ENCODE data around the gene PIAS4. TPM values are rescaled to one million over a fixed set of nuclear protein-coding genes. Genes with fewer than 3 reads are reported as not detected.

Gene PIAS4
- total and polyA plus RNA-seq, 2 of the 13 experiments (the other 11 are each of a cell fraction or from before 2014, with no cell fraction given): 9.0 to 20.1 TPM

DNA sequence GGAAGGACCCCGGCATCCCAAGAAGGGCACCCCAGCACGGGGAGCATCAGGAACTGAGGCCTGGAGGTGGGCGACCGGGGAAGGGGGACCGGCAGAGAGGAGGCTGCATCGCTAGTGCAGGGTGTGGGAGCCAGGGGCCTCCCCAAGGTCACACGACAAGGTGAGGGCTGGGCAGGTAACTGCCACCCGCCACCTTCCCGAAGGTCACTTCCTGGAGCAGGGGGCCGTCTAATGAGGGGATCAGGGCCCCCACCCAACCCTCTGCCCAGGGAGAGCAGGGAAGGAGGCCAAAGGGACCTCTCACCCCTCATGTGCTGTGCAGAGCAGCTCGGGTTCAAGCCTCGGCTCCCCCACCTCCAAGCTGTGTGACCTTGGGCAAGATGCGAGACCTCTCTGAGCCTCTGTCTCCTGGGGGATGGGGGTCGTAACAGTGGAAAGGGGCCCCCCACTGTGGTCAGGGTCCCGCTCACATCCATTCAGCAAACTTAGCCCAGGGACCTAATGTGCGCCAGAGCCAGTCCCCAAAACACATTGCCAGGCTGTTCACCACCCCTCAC lies 53.2 kb downstream of the PIAS4 start (continued):
- TF ChIP-seq ZNF598 (CRISPR knock-in tag; IDR thresholded peaks at IDR 0.05; ENCODE audit: borderline replicate concordance): no peak
- TF ChIP-seq, protein P1, sequence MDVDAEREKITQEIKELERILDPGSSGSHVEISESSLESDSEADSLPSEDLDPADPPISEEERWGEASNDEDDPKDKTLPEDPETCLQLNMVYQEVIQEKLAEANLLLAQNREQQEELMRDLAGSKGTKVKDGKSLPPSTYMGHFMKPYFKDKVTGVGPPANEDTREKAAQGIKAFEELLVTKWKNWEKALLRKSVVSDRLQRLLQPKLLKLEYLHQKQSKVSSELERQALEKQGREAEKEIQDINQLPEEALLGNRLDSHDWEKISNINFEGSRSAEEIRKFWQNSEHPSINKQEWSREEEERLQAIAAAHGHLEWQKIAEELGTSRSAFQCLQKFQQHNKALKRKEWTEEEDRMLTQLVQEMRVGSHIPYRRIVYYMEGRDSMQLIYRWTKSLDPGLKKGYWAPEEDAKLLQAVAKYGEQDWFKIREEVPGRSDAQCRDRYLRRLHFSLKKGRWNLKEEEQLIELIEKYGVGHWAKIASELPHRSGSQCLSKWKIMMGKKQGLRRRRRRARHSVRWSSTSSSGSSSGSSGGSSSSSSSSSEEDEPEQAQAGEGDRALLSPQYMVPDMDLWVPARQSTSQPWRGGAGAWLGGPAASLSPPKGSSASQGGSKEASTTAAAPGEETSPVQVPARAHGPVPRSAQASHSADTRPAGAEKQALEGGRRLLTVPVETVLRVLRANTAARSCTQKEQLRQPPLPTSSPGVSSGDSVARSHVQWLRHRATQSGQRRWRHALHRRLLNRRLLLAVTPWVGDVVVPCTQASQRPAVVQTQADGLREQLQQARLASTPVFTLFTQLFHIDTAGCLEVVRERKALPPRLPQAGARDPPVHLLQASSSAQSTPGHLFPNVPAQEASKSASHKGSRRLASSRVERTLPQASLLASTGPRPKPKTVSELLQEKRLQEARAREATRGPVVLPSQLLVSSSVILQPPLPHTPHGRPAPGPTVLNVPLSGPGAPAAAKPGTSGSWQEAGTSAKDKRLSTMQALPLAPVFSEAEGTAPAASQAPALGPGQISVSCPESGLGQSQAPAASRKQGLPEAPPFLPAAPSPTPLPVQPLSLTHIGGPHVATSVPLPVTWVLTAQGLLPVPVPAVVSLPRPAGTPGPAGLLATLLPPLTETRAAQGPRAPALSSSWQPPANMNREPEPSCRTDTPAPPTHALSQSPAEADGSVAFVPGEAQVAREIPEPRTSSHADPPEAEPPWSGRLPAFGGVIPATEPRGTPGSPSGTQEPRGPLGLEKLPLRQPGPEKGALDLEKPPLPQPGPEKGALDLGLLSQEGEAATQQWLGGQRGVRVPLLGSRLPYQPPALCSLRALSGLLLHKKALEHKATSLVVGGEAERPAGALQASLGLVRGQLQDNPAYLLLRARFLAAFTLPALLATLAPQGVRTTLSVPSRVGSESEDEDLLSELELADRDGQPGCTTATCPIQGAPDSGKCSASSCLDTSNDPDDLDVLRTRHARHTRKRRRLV (CRISPR knock-in tag; IDR thresholded peaks at IDR 0.05): no peak
- TF ChIP-seq, protein P2, sequence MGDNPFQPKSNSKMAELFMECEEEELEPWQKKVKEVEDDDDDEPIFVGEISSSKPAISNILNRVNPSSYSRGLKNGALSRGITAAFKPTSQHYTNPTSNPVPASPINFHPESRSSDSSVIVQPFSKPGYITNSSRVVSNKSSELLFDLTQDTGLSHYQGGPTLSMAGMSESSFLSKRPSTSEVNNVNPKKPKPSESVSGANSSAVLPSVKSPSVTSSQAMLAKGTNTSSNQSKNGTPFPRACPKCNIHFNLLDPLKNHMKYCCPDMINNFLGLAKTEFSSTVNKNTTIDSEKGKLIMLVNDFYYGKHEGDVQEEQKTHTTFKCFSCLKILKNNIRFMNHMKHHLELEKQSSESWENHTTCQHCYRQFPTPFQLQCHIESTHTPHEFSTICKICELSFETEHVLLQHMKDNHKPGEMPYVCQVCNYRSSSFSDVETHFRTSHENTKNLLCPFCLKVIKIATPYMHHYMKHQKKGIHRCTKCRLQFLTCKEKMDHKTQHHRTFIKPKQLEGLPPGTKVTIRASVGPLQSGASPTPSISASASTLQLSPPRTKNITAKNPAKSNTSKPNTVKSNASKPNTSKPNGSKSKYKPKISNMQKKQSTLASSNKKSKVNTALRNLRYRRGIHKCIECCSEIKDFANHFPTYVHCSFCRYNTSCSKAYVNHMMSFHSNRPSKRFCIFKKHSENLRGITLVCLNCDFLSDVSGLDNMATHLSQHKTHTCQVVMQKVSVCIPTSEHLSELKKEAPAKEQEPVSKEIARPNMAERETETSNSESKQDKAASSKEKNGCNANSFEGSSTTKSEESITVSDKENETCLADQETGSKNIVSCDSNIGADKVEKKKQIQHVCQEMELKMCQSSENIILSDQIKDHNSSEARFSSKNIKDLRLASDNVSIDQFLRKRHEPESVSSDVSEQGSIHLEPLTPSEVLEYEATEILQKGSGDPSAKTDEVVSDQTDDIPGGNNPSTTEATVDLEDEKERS (CRISPR knock-in tag; IDR thresholded peaks at IDR 0.05): no peak
- TF ChIP-seq ZNF274 (CRISPR knock-in tag; IDR thresholded peaks at IDR 0.05): no peak
- TF ChIP-seq, protein P3, sequence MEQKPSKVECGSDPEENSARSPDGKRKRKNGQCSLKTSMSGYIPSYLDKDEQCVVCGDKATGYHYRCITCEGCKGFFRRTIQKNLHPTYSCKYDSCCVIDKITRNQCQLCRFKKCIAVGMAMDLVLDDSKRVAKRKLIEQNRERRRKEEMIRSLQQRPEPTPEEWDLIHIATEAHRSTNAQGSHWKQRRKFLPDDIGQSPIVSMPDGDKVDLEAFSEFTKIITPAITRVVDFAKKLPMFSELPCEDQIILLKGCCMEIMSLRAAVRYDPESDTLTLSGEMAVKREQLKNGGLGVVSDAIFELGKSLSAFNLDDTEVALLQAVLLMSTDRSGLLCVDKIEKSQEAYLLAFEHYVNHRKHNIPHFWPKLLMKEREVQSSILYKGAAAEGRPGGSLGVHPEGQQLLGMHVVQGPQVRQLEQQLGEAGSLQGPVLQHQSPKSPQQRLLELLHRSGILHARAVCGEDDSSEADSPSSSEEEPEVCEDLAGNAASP (CRISPR knock-in tag; IDR thresholded peaks at IDR 0.05; ENCODE audit: borderline replicate concordance): no peak
- peak; percentile 7; the same call in 1 of the 2 replicates for TF ChIP-seq NR2F2 (IDR thresholded peaks at IDR 0.05; ENCODE audit: borderline replicate concordance, low read depth)
- no peak for TF ChIP-seq ZNF207 (IDR thresholded peaks at IDR 0.05; ENCODE audit: borderline replicate concordance)
- TF ChIP-seq FOXC1 (CRISPR knock-in tag; IDR thresholded peaks at IDR 0.05; ENCODE audit: borderline replicate concordance): no peak
- TF ChIP-seq ZNF782 (CRISPR knock-in tag; IDR thresholded peaks at IDR 0.05; ENCODE audit: borderline replicate concordance): 0 out of 2 replicates have a peak, but pooled peaks have one; percentile 36
- no peak for TF ChIP-seq DPF2 (CRISPR knock-in tag; IDR thresholded peaks at IDR 0.05; ENCODE audit: borderline replicate concordance, low read depth)
- TF ChIP-seq, protein P4, sequence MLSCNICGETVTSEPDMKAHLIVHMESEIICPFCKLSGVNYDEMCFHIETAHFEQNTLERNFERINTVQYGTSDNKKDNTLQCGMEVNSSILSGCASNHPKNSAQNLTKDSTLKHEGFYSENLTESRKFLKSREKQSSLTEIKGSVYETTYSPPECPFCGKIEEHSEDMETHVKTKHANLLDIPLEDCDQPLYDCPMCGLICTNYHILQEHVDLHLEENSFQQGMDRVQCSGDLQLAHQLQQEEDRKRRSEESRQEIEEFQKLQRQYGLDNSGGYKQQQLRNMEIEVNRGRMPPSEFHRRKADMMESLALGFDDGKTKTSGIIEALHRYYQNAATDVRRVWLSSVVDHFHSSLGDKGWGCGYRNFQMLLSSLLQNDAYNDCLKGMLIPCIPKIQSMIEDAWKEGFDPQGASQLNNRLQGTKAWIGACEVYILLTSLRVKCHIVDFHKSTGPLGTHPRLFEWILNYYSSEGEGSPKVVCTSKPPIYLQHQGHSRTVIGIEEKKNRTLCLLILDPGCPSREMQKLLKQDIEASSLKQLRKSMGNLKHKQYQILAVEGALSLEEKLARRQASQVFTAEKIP (CRISPR knock-in tag; IDR thresholded peaks at IDR 0.05; ENCODE audit: borderline replicate concordance): no peak
- TF ChIP-seq, protein P5, sequence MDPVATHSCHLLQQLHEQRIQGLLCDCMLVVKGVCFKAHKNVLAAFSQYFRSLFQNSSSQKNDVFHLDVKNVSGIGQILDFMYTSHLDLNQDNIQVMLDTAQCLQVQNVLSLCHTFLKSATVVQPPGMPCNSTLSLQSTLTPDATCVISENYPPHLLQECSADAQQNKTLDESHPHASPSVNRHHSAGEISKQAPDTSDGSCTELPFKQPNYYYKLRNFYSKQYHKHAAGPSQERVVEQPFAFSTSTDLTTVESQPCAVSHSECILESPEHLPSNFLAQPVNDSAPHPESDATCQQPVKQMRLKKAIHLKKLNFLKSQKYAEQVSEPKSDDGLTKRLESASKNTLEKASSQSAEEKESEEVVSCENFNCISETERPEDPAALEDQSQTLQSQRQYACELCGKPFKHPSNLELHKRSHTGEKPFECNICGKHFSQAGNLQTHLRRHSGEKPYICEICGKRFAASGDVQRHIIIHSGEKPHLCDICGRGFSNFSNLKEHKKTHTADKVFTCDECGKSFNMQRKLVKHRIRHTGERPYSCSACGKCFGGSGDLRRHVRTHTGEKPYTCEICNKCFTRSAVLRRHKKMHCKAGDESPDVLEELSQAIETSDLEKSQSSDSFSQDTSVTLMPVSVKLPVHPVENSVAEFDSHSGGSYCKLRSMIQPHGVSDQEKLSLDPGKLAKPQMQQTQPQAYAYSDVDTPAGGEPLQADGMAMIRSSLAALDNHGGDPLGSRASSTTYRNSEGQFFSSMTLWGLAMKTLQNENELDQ (CRISPR knock-in tag; IDR thresholded peaks at IDR 0.05; ENCODE audit: borderline replicate concordance): no peak
- TF ChIP-seq, protein P6, sequence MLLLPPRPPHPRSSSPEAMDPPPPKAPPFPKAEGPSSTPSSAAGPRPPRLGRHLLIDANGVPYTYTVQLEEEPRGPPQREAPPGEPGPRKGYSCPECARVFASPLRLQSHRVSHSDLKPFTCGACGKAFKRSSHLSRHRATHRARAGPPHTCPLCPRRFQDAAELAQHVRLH (CRISPR knock-in tag; IDR thresholded peaks at IDR 0.05; ENCODE audit: borderline replicate concordance, low read depth): peak; percentile 47; the same call in 1 of the 2 replicates
- no peak for TF ChIP-seq ZSCAN22 (CRISPR knock-in tag; IDR thresholded peaks at IDR 0.05)

Measured in HepG2 (cell line).